ENCODE measurements around the gene YKT6. TPM values are rescaled to one million over a fixed set of nuclear protein-coding genes. Genes with fewer than 3 reads are reported as not detected.

Gene YKT6
- total and polyA plus RNA-seq, 2 donors (not counting 3 experiments of a cell fraction or from before 2014, with no cell fraction given): 117 to 120 TPM

DNA sequence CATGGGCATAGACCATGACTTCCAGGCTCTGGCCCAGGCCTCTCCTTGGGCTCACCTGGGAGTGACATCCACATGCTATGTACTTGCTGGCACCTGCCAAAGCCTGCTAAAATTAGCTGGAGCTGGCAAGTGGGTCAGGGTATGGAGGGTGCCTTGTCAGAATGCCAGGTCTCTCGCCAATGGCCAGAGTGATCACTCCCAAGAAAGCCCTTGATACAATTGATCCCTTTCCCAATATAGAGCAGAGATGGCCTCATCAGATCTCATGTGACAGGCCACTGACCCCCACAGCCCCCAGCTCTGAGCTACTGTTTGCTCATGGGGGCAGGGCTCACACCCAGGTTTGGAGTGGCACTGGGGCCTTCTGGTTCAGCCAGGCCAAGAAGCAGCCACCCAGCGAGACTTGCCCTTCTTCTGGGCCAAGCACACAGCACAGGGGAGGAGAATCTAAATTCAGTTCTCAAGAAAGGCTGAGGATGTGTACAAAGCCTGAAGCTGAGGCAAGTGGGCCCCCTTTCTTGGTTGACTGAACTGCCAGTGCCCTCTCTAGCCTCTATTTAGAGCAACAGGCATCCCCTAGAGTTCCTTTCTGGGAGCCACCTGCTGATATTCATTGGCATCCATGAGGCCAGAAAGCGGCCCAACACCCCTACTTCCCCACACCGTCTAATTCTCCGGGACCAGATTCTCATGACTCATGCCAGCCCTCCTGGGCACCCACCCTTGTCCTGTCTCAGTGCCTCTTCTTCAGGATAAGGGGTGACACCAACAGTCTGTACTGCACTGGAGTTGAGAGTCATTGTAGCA, 40.8 kb upstream of the YKT6 start:
- Histone ChIP-seq H3K4me2 (ENCODE audit: insufficient read depth, low read length) (no peak overlapping the region), H3K9ac (replicated peaks; ENCODE audit: extremely low read depth, insufficient read depth, low read length) (no peak overlapping the region), H3K27ac (ENCODE audit: insufficient read depth, low read depth, low read length) (no peak overlapping the region), H3K36me3 (ENCODE audit: control insufficient read depth in 2 of 2, extremely low read depth in 1 of 2, insufficient read depth in 2 of 2, low read length in 2 of 2) (no peaks in the 10 kb centered on the region), H2AFZ (ENCODE audit: low read depth, low read length) (no peak overlapping the region), H3K4me1 (ENCODE audit: control insufficient read depth, extremely low read depth, insufficient read depth, low read length) (no peaks in the 10 kb centered on the region), H4K20me1 (replicated peaks; ENCODE audit: control insufficient read depth, extremely low read depth, insufficient read depth, low read length) (no peaks in the 10 kb centered on the region), H3K4me3 (replicated peaks in 1 of 3; ENCODE audit: insufficient read depth in 1 of 3, low read depth in 1 of 3, low read length in 3 of 3) (no peak overlapping the region), H3K27me3 (ENCODE audit: control insufficient read depth in 2 of 2, insufficient read depth in 2 of 2, low read length in 2 of 2) (peaks cover 13 to 25% of the 10 kb centered on the region in 2 experiments), H3K9me3 (replicated peaks; ENCODE audit: control insufficient read depth, insufficient read depth, low read length) (no peaks in the 10 kb centered on the region), H3K79me2 (ENCODE audit: control insufficient read depth, insufficient read depth, low read length) (no peaks in the 10 kb centered on the region), H3K9me1 (replicated peaks; ENCODE audit: control insufficient read depth, extremely low read depth, insufficient read depth, low read length) (no peaks in the 10 kb centered on the region)
- DNase-seq (ENCODE audit: low read depth, low spot score) (no peak), FAIRE-seq (no peak)
- POLR2A ChIA-PET: no interaction called here
- intact Hi-C loops (cut with micrococcal nuclease) (no loop called here), dilution Hi-C loops (cut with MboI; ENCODE audit: extremely low pct_ligation_motif_present, low sequenced_read_pairs) (no loop called here)
- CTCF ChIA-PET: no interaction called here
- TF ChIP-seq GATA2 (IDR thresholded peaks at IDR 0.05; ENCODE audit: insufficient read depth, insufficient read length, low read depth, low read length) (no peak), MYC (IDR thresholded peaks at IDR 0.05; ENCODE audit: low read depth, low read length) (no peak), POLR2AphosphoS5 (IDR thresholded peaks at IDR 0.05; ENCODE audit: insufficient read depth, low read depth, low read length) (no peak), JUN (IDR thresholded peaks at IDR 0.05; ENCODE audit: borderline replicate concordance, insufficient read depth, insufficient read length, low read depth) (no peak), POLR2A (IDR thresholded peaks at IDR 0.05; ENCODE audit: low read depth, low read length) (no peak), EZH2 (IDR thresholded peaks at IDR 0.05; ENCODE audit: borderline replicate concordance, low read depth, low read length, severe bottlenecking) (no peak), FOS (IDR thresholded peaks at IDR 0.05; ENCODE audit: borderline replicate concordance, insufficient read depth, low read length) (no peak)
- TF ChIP-seq, protein P1, sequence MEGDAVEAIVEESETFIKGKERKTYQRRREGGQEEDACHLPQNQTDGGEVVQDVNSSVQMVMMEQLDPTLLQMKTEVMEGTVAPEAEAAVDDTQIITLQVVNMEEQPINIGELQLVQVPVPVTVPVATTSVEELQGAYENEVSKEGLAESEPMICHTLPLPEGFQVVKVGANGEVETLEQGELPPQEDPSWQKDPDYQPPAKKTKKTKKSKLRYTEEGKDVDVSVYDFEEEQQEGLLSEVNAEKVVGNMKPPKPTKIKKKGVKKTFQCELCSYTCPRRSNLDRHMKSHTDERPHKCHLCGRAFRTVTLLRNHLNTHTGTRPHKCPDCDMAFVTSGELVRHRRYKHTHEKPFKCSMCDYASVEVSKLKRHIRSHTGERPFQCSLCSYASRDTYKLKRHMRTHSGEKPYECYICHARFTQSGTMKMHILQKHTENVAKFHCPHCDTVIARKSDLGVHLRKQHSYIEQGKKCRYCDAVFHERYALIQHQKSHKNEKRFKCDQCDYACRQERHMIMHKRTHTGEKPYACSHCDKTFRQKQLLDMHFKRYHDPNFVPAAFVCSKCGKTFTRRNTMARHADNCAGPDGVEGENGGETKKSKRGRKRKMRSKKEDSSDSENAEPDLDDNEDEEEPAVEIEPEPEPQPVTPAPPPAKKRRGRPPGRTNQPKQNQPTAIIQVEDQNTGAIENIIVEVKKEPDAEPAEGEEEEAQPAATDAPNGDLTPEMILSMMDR (IDR thresholded peaks at IDR 0.05; ENCODE audit: extremely low read depth in 1 of 2, insufficient read depth in 1 of 2, low read depth in 1 of 2, low read length in 2 of 2): no peak
- TF ChIP-seq, protein P2, sequence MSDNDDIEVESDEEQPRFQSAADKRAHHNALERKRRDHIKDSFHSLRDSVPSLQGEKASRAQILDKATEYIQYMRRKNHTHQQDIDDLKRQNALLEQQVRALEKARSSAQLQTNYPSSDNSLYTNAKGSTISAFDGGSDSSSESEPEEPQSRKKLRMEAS (IDR thresholded peaks at IDR 0.05; ENCODE audit: insufficient read depth, insufficient read length): no peak
- no TSS peak for BruUV-seq (replicated peaks)

All from endothelial cell of umbilical vein (primary cell).